A673 (cell line): ENCODE measurements around the gene KCTD12. TPM values are rescaled to one million over a fixed set of nuclear protein-coding genes. Genes with fewer than 3 reads are reported as not detected.
A peak's percentile ranks its signal among the peaks of the same experiment; 100 is the strongest.

Experiments
- BruUV-seq: library from RNA; stranded (reverse); fragments of 400-500 nt; replicated peaks from 2 replicates; lab custom pipeline; 2021; lab: Mats Ljungman, UMichigan
- CTCF ChIA-PET: fragments of 300-600 bp; sonication (Branson Sonifier 250); formaldehyde crosslinking; loops from one replicate; lab custom pipeline; 2022; ENCODE audit warnings: antibody characterized with exemption; lab: Charles Lee
- POLR2A ChIA-PET: fragments of 300-600 bp; sonication (Branson Sonifier 250); formaldehyde crosslinking; loops from one replicate; lab custom pipeline; 2022; ENCODE audit warnings: antibody characterized with exemption; ENCODE audit not compliant: low non-redundant PET; lab: Charles Lee
- DNase-seq: peaks from one replicate; pipeline ENCODE4 v3.0.0-alpha.2; 2015; ENCODE audit warnings: low spot score
- H3K27ac ChIP-seq: fragments of 200-600 bp; sonication (generic); 2 replicates; pipeline ENCODE4 v1.5.1; 2016; ENCODE audit warnings: mixed run types, low read depth, mild to moderate bottlenecking, mixed read lengths, antibody characterized with exemption, low read length; ENCODE audit not compliant: poor library complexity, severe bottlenecking
- H3K27me3 ChIP-seq: fragments of 200-600 bp; sonication (generic); replicated peaks from 2 replicates; pipeline ENCODE4 v1.6.1; 2017; ENCODE audit warnings: mixed run types, low read depth, mild to moderate bottlenecking, mixed read lengths, antibody characterized with exemption, low read length; ENCODE audit not compliant: insufficient read depth, poor library complexity
- H3K36me3 ChIP-seq: fragments of 200-600 bp; sonication (generic); 2 replicates; pipeline ENCODE4 v1.6.1; 2016; ENCODE audit warnings: mixed run types, mild to moderate bottlenecking, mixed read lengths, antibody characterized with exemption, low read length; ENCODE audit not compliant: insufficient read depth, poor library complexity, severe bottlenecking
- H3K4me1 ChIP-seq: fragments of 200-600 bp; sonication (generic); 2 replicates; pipeline ENCODE4 v1.6.1; 2017; ENCODE audit warnings: mixed run types, mild to moderate bottlenecking, mixed read lengths, antibody characterized with exemption, low read length; ENCODE audit not compliant: insufficient read depth, poor library complexity, severe bottlenecking
- H3K4me3 ChIP-seq: fragments of 200-600 bp; sonication (generic); 2 replicates; pipeline ENCODE4 v1.5.1; 2016; ENCODE audit warnings: low read depth, mixed run types, mild to moderate bottlenecking, mixed read lengths, low read length; ENCODE audit not compliant: poor library complexity, severe bottlenecking
- H3K9me3 ChIP-seq: fragments of 200-600 bp; sonication (generic); 2 replicates; pipeline ENCODE4 v1.6.1; 2016; ENCODE audit warnings: mixed run types, low read depth, mild to moderate bottlenecking, mixed read lengths, antibody characterized with exemption, low read length; ENCODE audit not compliant: poor library complexity, severe bottlenecking
- EZH2 ChIP-seq: fragments of 200-600 bp; sonication (generic); IDR thresholded peaks from 2 replicates; pipeline ENCODE4 v1.6.1; 2017; ENCODE audit warnings: borderline replicate concordance, low read depth, mild to moderate bottlenecking, mixed read lengths, antibody characterized with exemption, low read length; ENCODE audit not compliant: poor library complexity, severe bottlenecking
- intact Hi-C: fragments of 100-400 bp; cut with micrococcal nuclease; formaldehyde crosslinking; loops from one replicate; pipeline ENCODE4 v1.10.0; 2022; ENCODE audit not compliant: unreplicated experiment
- total RNA-seq: library from RNA; stranded (reverse); gene quantifications from 2 replicates; pipeline ENCODE4 v1.2.3, GENCODE V29; 2021
- TF ChIP-seq, protein P1 (sequence below): fragments of 300-800, 200-600 bp; sonication (generic); conservative IDR thresholded peaks from 2 replicates; pipeline ENCODE4 v1.5.1; 2017; ENCODE audit warnings: low read depth, mild to moderate bottlenecking, antibody characterized with exemption, low read length, moderate library complexity, mixed read lengths

The KCTD12 gene
- total RNA-seq, 1 experiment from 2014 or later: 3.5 TPM

DNA sequence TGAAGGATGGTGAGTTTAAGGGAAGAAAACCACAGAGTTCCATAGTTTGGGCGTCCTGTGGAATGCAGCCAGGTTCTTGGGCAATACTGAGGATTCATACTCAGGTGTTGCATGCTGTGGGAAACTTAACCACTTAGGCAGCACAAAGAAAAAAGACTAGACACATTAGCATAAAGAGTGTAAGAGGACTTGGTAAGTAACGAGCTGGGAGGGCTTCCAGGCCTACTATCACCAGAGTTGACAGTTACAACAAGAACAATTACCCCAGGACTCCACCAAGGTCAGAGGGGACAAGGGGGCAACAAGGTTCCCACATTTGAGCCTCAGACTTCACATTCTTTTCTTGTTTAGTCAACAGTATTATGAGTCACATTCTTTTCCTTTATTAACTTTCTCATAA is 33.2 kb downstream of the KCTD12 start:
- Histone ChIP-seq H3K4me1 (no peaks in the 10 kb centered on the region), H3K27ac (no peak overlapping the region), H3K4me3 (no peak overlapping the region), H3K36me3 (no peaks in the 10 kb centered on the region), H3K27me3 (no peaks in the 10 kb centered on the region), H3K9me3 (no peaks in the 10 kb centered on the region)
- POLR2A ChIA-PET: interaction anchor here (0.6 kb wide), 1 partner anchor 40 kb away, joined by 3 read pairs; no protein-coding TSS in a partner anchor
- no peak for DNase-seq
- no TSS peak for BruUV-seq
- intact Hi-C loops: no loop called here
- TF ChIP-seq EZH2: no peak
- CTCF ChIA-PET: no interaction called here

DNA sequence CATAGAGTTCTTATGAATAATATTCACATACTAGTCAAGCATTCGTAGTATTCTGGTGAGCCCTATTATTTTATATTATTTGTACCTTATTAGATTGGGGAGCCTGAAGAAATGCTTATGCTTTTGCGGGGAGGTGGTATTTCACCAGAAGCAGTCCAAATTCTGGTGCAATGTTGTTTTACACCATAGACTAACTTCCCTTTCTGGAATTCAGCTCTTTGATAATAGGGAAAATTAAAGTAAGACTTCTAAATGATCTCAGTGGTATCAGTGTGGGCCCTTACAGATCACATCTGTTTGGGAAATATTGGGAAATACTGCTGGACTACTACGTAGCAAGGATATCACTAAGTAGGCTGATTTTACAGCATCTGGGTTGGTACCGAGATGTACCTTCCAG is 34.2 kb downstream of the KCTD12 start:
- intact Hi-C loops: no loop called here
- no TSS peak for BruUV-seq
- no peaks in the 10 kb centered on the region for H3K27me3 ChIP-seq
- no peaks in the 10 kb centered on the region for H3K4me1 ChIP-seq
- DNase-seq: no peak
- no peaks in the 10 kb centered on the region for H3K36me3 ChIP-seq
- POLR2A ChIA-PET: no interaction called here
- H3K9me3 ChIP-seq: no peaks in the 10 kb centered on the region
- no peak for TF ChIP-seq EZH2
- TF ChIP-seq, protein P1, sequence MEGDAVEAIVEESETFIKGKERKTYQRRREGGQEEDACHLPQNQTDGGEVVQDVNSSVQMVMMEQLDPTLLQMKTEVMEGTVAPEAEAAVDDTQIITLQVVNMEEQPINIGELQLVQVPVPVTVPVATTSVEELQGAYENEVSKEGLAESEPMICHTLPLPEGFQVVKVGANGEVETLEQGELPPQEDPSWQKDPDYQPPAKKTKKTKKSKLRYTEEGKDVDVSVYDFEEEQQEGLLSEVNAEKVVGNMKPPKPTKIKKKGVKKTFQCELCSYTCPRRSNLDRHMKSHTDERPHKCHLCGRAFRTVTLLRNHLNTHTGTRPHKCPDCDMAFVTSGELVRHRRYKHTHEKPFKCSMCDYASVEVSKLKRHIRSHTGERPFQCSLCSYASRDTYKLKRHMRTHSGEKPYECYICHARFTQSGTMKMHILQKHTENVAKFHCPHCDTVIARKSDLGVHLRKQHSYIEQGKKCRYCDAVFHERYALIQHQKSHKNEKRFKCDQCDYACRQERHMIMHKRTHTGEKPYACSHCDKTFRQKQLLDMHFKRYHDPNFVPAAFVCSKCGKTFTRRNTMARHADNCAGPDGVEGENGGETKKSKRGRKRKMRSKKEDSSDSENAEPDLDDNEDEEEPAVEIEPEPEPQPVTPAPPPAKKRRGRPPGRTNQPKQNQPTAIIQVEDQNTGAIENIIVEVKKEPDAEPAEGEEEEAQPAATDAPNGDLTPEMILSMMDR: no peak
- no peak overlapping the region for H3K27ac ChIP-seq
- CTCF ChIA-PET: no interaction called here
- no peak overlapping the region for H3K4me3 ChIP-seq

DNA sequence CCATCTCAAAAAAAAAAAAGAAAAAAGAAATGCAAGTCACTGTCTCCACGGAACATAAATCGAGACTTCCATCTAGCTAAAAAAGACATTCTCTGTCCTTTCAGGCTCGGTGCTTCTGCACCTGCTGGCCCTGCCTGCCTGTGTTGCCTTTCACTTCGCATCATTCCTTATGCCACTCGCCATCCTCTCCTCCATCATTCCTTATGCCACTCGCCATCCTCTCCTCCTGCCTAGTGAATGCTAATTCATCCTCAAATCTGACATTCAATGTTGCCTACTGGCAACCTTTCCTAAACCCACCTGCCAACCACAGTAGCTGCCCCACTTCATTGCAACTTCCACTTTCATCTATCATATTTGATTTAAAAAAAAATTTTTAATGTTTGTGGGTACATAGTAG is 36.7 kb downstream of the KCTD12 start:
- Histone ChIP-seq H3K9me3 (no peaks in the 10 kb centered on the region), H3K36me3 (no peaks in the 10 kb centered on the region), H3K4me1 (no peaks in the 10 kb centered on the region), H3K4me3 (no peak overlapping the region), H3K27ac (no peak overlapping the region), H3K27me3 (no peaks in the 10 kb centered on the region)
- ChIA-PET CTCF (no interaction called here), POLR2A (no interaction called here)
- TF ChIP-seq EZH2: no peak
- TF ChIP-seq, protein P1: no peak
- BruUV-seq: no TSS peak
- intact Hi-C loops: no loop called here
- DNase-seq: no peak

DNA sequence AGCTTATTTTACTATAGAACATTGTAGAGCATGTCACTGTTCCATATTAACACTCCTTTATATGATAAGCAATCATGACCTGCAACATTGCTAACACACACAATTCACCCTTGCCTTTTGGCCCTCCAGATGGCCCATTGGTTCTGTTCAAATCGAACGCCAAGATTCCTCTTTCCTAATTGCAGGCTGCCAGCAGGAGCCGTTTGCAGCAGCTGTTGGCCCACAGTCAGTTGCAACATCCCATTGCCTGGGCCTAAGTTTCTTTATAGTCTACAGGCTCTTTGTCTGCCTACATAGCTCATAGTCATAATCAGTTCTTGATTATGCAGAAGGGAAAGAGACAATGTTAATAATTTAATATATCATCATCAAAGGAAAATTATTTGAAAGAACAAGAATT is 37.6 kb downstream of the KCTD12 start:
- intact Hi-C loops: no loop called here
- TF ChIP-seq EZH2: no peak
- TF ChIP-seq, protein P1: no peak
- H3K4me3 ChIP-seq: no peak overlapping the region
- H3K27me3 ChIP-seq: no peaks in the 10 kb centered on the region
- BruUV-seq: no TSS peak
- CTCF ChIA-PET: no interaction called here
- POLR2A ChIA-PET: no interaction called here
- DNase-seq: peak; percentile 24
- no peaks in the 10 kb centered on the region for H3K9me3 ChIP-seq
- no peaks in the 10 kb centered on the region for H3K36me3 ChIP-seq
- no peak overlapping the region for H3K27ac ChIP-seq
- no peaks in the 10 kb centered on the region for H3K4me1 ChIP-seq
